DND-41 (cell line): Measurements from ENCODE around the gene IRF3.
"Not testable (repeated sequence)": the region's sequence is repeated elsewhere in the genome, so short reads cannot be mapped to it uniquely, and the experiment has no call there.

Experiments used
- ATAC-seq: fragments of 200-7000 bp; cut with Tn5 transposase; 3 replicates; pipeline ENCODE4 v1.9.1; 2021; ENCODE audit warnings: low read depth; ENCODE audit not compliant: insufficient read depth
- DNase-seq: peaks from one replicate; pipeline ENCODE4 v3.0.0-alpha.2; 2020
- H2AFZ ChIP-seq: 2 replicates; pipeline ENCODE4 v1.6.0; 2012; ENCODE audit warnings: low read depth, low read length
- H3K27ac ChIP-seq: 2 replicates; pipeline ENCODE4 v1.5.1; 2012; ENCODE audit warnings: low read length, inconsistent platforms
- H3K27me3 ChIP-seq: fragments of 200-600 bp; sonication (generic); 2 replicates; pipeline ENCODE4 v1.6.0; 2012; ENCODE audit warnings: low read length, mild to moderate bottlenecking, inconsistent platforms; ENCODE audit not compliant: insufficient read depth, poor library complexity
- H3K36me3 ChIP-seq: 2 replicates; pipeline ENCODE4 v1.5.1; 2012; ENCODE audit warnings: low read length, inconsistent platforms; ENCODE audit not compliant: insufficient read depth
- H3K4me1 ChIP-seq: 2 replicates; pipeline ENCODE4 v1.5.1; 2012; ENCODE audit warnings: mild to moderate bottlenecking, low read length; ENCODE audit not compliant: insufficient read depth
- H3K4me2 ChIP-seq: 2 replicates; pipeline ENCODE4 v1.6.0; 2012; ENCODE audit warnings: mild to moderate bottlenecking, moderate library complexity, low read length, inconsistent platforms; ENCODE audit not compliant: insufficient read depth
- H3K4me3 ChIP-seq, 2 experiments: fragments of 200-600 bp in 1 of 2; shearing (Covaris generic) in 1 of 2; 2 replicates each; pipeline ENCODE4 v1.5.1; 2012 to 2016; ENCODE audit warnings: inconsistent platforms in 2 of 2, low read length in 2 of 2, mild to moderate bottlenecking in 2 of 2, low read depth in 1 of 2, moderate library complexity in 1 of 2
- H3K79me2 ChIP-seq: 2 replicates; pipeline ENCODE4 v1.6.0; 2012; ENCODE audit warnings: low read length, inconsistent platforms; ENCODE audit not compliant: insufficient read depth
- H3K9ac ChIP-seq: 2 replicates; pipeline ENCODE4 v1.6.0; 2012; ENCODE audit warnings: low read depth, mild to moderate bottlenecking, inconsistent platforms, low read length, moderate library complexity
- H3K9me3 ChIP-seq: 2 replicates; pipeline ENCODE4 v1.5.1; 2012; ENCODE audit warnings: low read length, moderate library complexity, mild to moderate bottlenecking, inconsistent platforms; ENCODE audit not compliant: insufficient read depth, severe bottlenecking
- H4K20me1 ChIP-seq: 2 replicates; pipeline ENCODE4 v1.6.0; 2012; ENCODE audit warnings: low read length; ENCODE audit not compliant: insufficient read depth
- EZH2 ChIP-seq: IDR thresholded peaks from 3 replicates; pipeline ENCODE4 v1.6.1; 2012; ENCODE audit warnings: borderline replicate concordance, low read depth, mild to moderate bottlenecking, moderate library complexity, low read length, inconsistent platforms; ENCODE audit not compliant: severe bottlenecking
- TF ChIP-seq, protein P1 (sequence below): IDR thresholded peaks from 2 replicates; pipeline ENCODE4 v1.5.1; 2012; ENCODE audit warnings: borderline replicate concordance, low read length, moderate library complexity, mild to moderate bottlenecking; ENCODE audit not compliant: poor library complexity, severe bottlenecking; ENCODE audit errors: extremely low read depth

Gene IRF3

DNA sequence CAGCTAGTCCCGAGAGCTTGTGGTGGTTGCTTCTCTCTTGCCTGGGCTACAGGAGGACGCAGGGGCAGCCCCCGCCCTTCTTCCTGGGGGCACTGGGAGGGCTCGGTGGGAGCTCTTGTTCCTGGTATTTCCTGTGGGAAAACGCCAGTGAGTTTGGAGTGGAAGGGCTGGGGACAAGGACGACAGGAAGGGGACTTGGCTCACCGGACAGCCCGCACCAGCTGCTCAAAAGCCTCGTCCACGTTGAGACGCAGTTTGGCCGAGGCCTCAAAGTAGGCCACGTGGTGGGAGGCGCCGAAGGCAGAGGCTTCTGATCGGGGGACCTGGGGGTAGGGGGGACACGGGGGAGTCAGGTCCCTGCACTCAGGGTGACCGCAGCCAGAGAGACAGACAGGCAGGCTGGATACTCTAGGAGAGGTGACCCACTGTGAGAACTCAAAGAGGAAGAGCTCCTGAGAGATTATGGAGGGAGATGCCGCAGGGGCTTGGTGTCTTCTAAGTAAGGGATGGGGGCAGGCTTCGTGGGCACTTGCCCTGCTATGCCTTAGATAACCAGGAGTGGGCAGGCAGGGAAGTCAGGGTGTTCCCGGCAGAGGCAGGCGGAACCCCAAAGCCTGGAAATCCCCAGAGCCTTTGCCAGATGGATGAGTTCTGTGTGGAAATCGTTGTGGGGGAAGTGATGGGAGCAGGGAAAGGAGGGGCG lies 30.0 kb downstream of the IRF3 start:
- Histone ChIP-seq H3K9me3 (no peaks in the 10 kb centered on the region), H2AFZ (no peak overlapping the region), H3K4me1 (peaks cover 7% of the 10 kb centered on the region), H3K27me3 (no peaks in the 10 kb centered on the region), H3K79me2 (no peaks in the 10 kb centered on the region; the same call in 1 of the 2 replicates), H4K20me1 (no peaks in the 10 kb centered on the region; the same call in 1 of the 2 replicates), H3K36me3 (no peaks in the 10 kb centered on the region), H3K9ac (no peak overlapping the region), H3K4me2 (no peak overlapping the region), H3K27ac (no peak overlapping the region), H3K4me3 (no peak overlapping the region)
- TF ChIP-seq EZH2, result no peak
- TF ChIP-seq, protein P1, sequence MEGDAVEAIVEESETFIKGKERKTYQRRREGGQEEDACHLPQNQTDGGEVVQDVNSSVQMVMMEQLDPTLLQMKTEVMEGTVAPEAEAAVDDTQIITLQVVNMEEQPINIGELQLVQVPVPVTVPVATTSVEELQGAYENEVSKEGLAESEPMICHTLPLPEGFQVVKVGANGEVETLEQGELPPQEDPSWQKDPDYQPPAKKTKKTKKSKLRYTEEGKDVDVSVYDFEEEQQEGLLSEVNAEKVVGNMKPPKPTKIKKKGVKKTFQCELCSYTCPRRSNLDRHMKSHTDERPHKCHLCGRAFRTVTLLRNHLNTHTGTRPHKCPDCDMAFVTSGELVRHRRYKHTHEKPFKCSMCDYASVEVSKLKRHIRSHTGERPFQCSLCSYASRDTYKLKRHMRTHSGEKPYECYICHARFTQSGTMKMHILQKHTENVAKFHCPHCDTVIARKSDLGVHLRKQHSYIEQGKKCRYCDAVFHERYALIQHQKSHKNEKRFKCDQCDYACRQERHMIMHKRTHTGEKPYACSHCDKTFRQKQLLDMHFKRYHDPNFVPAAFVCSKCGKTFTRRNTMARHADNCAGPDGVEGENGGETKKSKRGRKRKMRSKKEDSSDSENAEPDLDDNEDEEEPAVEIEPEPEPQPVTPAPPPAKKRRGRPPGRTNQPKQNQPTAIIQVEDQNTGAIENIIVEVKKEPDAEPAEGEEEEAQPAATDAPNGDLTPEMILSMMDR, result no peak
- DNase-seq, result no peak
- ATAC-seq, result no peak

DNA sequence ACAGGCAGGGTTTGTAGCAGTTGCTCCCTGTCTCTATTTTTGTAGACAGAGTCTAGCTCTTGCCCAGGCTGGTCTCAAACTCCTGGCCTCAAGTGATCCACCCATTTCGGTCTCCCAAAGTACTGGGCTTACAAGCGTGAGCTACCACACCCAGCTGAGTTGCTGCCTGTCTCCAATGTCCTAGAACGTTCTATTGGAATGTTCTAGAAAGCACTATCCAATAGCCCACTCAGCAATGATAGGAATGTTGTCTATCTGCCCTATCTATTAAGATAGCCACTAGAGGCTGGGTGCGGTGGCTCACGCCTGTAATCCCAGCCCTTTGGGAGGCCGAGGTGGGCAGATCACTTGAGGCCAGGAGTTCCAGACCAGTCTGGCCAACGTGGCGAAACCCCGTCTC lies 32.4 kb downstream of the IRF3 start:
- H3K9me3 ChIP-seq, H3K27ac ChIP-seq, ATAC-seq, H3K79me2 ChIP-seq, H3K36me3 ChIP-seq, H3K4me1 ChIP-seq, H3K4me3 ChIP-seq, H2AFZ ChIP-seq, H3K9ac ChIP-seq, H3K27me3 ChIP-seq, H3K4me2 ChIP-seq, DNase-seq, H4K20me1 ChIP-seq: not testable (repeated sequence)

DNA sequence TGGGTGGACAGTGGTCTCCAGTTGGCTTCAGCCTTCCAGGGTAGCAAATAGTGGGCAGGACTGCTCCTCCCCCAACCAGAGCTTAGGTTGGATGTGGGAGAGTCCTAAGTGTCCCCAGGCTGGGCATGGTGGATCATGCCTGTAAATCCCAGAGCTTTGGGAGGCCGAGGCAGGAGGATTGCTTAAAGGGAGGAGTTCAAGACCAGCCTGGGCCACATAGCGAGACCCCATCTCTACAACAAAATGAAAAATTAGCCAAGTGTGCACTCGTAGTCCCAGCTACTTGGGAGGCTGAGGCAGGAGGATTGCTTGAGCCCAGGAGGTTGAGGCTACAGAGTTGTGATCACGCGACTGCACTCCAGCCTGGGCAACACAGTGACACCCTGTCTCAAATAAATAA lies 33.1 kb downstream of the IRF3 start:
- Histone ChIP-seq H2AFZ (no peak overlapping the region), H4K20me1 (no peaks in the 10 kb centered on the region; the same call in 1 of the 2 replicates), H3K36me3 (peaks cover 8% of the 10 kb centered on the region), H3K27ac (no peak overlapping the region), H3K79me2 (no peaks in the 10 kb centered on the region), H3K4me1 (no peaks in the 10 kb centered on the region), H3K4me3 (no peak overlapping the region), H3K4me2 (no peak overlapping the region), H3K9ac (no peak overlapping the region), H3K27me3 (no peaks in the 10 kb centered on the region), H3K9me3 (no peaks in the 10 kb centered on the region)
- TF ChIP-seq EZH2, result no peak
- TF ChIP-seq, protein P1, result no peak
- ATAC-seq (no peak), DNase-seq (no peak)

DNA sequence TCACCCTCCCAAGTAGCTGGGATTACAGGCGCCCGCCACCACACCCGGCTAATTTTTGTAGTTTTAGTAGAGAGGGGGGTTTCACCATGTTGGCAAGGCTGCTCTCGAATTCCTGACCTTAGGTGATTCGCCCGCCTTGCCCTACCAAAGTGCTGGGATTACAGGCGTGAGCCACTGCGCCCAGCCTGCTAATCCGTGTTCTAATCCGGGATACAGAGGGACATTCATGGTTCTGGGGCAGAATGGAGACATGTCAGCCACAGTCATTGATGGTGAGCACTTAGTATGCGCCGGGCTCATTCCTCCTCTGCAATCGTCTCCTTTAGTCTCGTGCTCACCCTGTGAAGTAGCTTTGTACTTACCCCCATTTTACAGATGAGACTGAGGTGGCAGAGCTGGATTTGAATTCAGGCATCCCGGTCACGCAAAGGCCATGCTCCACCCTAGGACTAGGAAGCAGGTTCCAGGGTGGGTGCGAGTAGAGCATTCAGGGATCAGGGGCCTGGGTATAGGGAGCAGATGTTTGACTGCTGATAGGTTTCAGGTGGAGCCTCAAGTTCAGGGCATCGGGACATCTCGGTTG lies 34.0 kb downstream of the IRF3 start:
- Histone ChIP-seq H3K4me3 (no peak overlapping the region), H3K79me2 (no peaks in the 10 kb centered on the region), H3K4me2 (no peak overlapping the region), H3K27ac (no peak overlapping the region), H2AFZ (no peak overlapping the region), H3K4me1 (no peaks in the 10 kb centered on the region), H3K27me3 (no peaks in the 10 kb centered on the region), H4K20me1 (no peaks in the 10 kb centered on the region; the same call in 1 of the 2 replicates), H3K9ac (no peak overlapping the region), H3K36me3 (peaks cover 17% of the 10 kb centered on the region), H3K9me3 (no peaks in the 10 kb centered on the region)
- ATAC-seq (no peak), DNase-seq (no peak)
- TF ChIP-seq EZH2, result no peak
- TF ChIP-seq, protein P1, result no peak
